Activated CD8-positive, alpha-beta T cell treated with anti-CD3 and anti-CD28 coated beads for 36 hours (primary cell): ENCODE results near the gene CLTCL1. TPM values are rescaled to one million over a fixed set of nuclear protein-coding genes. Genes with fewer than 3 reads are reported as not detected.

ENCODE experiments used
- ATAC-seq: fragments of 200-7000 bp; cut with Tn5 transposase; one replicate; pipeline ENCODE4 v1.10.0; 2021; ENCODE audit warnings: mild to moderate bottlenecking, moderate library complexity
- CTCF ChIA-PET: fragments of 350-600 bp; sonication (Branson Sonifier 250); formaldehyde crosslinking; loops from one replicate; lab custom pipeline; 2021; ENCODE audit warnings: antibody characterized with exemption; lab: Charles Lee
- POLR2A ChIA-PET: fragments of 350-600 bp; sonication (Branson Sonifier 250); formaldehyde crosslinking; loops from one replicate; lab custom pipeline; 2021; ENCODE audit warnings: antibody characterized with exemption; lab: Charles Lee
- DNase-seq: peaks from one replicate; pipeline ENCODE4 v3.0.0-alpha.2; 2020
- H3K27ac Mint-ChIP-seq: one replicate; pipeline ENCODE4 v1.8.0; 2021; ENCODE audit warnings: mild to moderate bottlenecking, mixed read lengths
- H3K27me3 Mint-ChIP-seq: one replicate; pipeline ENCODE4 v1.8.0; 2021; ENCODE audit warnings: mixed read lengths
- H3K36me3 Mint-ChIP-seq: one replicate; pipeline ENCODE4 v1.8.0; 2021; ENCODE audit warnings: low read depth, mixed read lengths
- H3K4me1 Mint-ChIP-seq: one replicate; pipeline ENCODE4 v1.8.0; 2021; ENCODE audit warnings: low read depth, mixed read lengths
- H3K4me3 Mint-ChIP-seq: one replicate; pipeline ENCODE4 v1.8.0; 2021; ENCODE audit warnings: mild to moderate bottlenecking, moderate library complexity, mixed read lengths
- H3K9me3 Mint-ChIP-seq: one replicate; pipeline ENCODE4 v1.8.0; 2021; ENCODE audit warnings: mixed read lengths
- intact Hi-C: fragments of 100-400 bp; cut with micrococcal nuclease; formaldehyde crosslinking; loops from one replicate; pipeline ENCODE4 v1.10.0; 2022
- total RNA-seq, 2 experiments: library from RNA; stranded (reverse); gene quantifications; one replicate each; pipeline ENCODE4 v1.2.3, GENCODE V29; 2021
- TF ChIP-seq, protein P1 (sequence below): fragments of 200-600 bp; IDR thresholded peaks from one replicate; pipeline ENCODE4 v1.8.0; 2022; ENCODE audit warnings: antibody characterized with exemption, mild to moderate bottlenecking

CLTCL1 gene
- total RNA-seq, 2 experiments from 2014 or later = 0.45 to 0.65 TPM

DNA sequence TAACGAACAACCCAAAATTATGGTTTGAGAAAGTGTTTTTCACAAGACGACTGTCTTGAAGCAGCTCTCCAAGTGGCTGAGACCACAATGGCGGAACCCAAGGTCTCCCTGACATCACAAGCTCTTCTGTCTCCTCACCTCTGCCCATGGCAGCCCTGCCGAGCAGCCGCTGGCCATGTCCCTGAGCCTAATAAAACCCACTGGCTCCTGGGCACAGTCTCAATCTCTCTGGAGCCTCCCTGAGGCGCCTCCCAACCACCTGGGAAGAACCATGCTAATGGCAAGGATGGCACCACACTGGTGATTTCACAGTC is 50.0 kb downstream of the CLTCL1 start:
- TF ChIP-seq, protein P1, sequence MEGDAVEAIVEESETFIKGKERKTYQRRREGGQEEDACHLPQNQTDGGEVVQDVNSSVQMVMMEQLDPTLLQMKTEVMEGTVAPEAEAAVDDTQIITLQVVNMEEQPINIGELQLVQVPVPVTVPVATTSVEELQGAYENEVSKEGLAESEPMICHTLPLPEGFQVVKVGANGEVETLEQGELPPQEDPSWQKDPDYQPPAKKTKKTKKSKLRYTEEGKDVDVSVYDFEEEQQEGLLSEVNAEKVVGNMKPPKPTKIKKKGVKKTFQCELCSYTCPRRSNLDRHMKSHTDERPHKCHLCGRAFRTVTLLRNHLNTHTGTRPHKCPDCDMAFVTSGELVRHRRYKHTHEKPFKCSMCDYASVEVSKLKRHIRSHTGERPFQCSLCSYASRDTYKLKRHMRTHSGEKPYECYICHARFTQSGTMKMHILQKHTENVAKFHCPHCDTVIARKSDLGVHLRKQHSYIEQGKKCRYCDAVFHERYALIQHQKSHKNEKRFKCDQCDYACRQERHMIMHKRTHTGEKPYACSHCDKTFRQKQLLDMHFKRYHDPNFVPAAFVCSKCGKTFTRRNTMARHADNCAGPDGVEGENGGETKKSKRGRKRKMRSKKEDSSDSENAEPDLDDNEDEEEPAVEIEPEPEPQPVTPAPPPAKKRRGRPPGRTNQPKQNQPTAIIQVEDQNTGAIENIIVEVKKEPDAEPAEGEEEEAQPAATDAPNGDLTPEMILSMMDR = no peak
- no peaks in the 10 kb centered on the region for H3K9me3 Mint-ChIP-seq
- H3K27ac Mint-ChIP-seq = no peak overlapping the region
- ATAC-seq (no peak), DNase-seq (no peak)
- CTCF ChIA-PET = no interaction called here
- H3K4me1 Mint-ChIP-seq = no peaks in the 10 kb centered on the region
- no peaks in the 10 kb centered on the region for H3K27me3 Mint-ChIP-seq
- POLR2A ChIA-PET = no interaction called here
- H3K36me3 Mint-ChIP-seq = no peaks in the 10 kb centered on the region
- intact Hi-C loops = no loop called here
- H3K4me3 Mint-ChIP-seq = no peak overlapping the region

DNA sequence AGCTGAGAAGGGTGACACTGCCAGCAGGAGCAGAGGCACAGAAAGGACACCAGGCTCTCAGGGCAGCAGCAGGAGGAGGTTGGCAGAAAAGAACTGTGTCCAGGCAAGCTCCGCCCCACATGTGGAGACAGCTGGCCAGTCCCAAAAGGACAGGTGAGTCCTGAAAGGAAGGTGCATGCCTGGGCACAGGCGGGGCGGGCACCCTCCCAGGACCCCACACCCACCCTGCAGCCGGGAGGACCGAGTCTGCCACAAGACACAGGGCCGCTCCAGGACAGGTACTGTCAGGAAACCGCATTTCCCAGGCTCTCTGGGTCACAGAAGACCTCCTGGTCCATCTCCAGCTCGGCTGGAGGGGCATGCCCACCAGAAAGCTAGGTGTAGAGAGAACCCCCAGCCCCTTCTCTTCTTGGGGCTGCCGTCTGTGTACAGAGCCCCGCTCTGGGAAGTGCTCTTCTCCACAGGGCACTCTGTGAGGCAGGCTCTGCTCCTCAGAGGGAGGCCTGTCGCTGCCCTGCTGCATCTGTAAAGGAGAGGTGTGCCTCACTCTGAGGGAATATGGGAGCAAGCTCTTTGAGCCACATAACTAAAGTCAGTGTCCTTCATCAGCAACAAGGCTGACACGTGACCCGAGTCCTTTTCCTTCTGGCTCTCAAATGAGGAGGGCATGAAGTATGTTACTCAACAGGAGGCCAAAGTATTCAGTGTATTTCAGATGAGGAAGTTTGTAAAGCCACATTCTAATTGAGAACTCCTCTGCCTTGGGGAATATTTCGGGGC is 50.5 kb downstream of the CLTCL1 start:
- ATAC-seq (no peak), DNase-seq (no peak)
- Mint-ChIP-seq H3K9me3 (no peaks in the 10 kb centered on the region), H3K4me1 (no peaks in the 10 kb centered on the region), H3K36me3 (no peaks in the 10 kb centered on the region), H3K27ac (no peak overlapping the region), H3K27me3 (no peaks in the 10 kb centered on the region), H3K4me3 (no peak overlapping the region)
- intact Hi-C loops = no loop called here
- CTCF ChIA-PET = no interaction called here
- POLR2A ChIA-PET = no interaction called here
- TF ChIP-seq, protein P1 = no peak

DNA sequence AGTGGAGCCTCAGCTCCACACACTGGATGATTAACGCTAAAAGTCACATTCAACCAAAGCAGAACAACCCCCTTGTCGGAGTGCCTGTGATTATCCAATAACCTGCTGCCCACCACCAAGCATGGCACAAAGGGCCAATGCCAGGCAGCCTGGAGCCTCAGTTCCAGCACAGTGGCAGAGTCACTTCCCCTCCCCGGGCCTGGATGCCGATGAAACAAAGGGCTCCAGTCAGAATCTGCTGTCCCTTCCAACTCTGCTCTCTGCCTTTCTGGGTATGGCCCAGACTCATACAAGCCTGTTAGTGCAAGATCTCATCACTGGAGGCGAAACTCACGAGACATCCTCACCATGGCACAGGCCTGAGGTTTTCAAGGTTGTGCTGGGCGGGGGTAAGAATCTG is 52.1 kb downstream of the CLTCL1 start:
- POLR2A ChIA-PET = no interaction called here
- Mint-ChIP-seq H3K4me3 (no peak overlapping the region), H3K4me1 (no peaks in the 10 kb centered on the region), H3K9me3 (no peaks in the 10 kb centered on the region), H3K27me3 (peaks cover 2% of the 10 kb centered on the region), H3K27ac (no peak overlapping the region), H3K36me3 (no peaks in the 10 kb centered on the region)
- no peak for ATAC-seq
- CTCF ChIA-PET = no interaction called here
- TF ChIP-seq, protein P1 = no peak
- DNase-seq = no peak
- intact Hi-C loops = no loop called here

DNA sequence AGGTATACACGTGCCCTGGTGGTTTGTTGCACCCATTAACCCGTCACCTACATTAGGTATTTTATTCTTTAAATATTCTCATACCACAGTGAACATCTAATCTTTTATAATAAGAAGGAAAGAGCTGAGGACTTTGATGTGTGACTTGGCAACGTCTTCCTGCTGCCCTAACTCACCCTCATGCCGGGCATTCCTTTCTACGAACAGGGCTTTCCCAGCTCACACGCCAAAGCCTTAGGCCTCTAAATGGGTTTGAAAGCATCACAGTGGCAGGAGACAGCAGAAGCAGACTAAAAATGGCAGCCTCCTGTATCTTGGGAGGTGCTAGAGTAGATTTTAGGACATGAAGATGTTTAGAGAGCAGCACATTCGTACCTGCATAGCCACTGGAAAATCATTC is 52.6 kb downstream of the CLTCL1 start:
- intact Hi-C loops = no loop called here
- ATAC-seq (no peak), DNase-seq (no peak)
- TF ChIP-seq, protein P1 = no peak
- Mint-ChIP-seq H3K27ac (no peak overlapping the region), H3K36me3 (no peaks in the 10 kb centered on the region), H3K27me3 (peaks cover 2% of the 10 kb centered on the region), H3K9me3 (no peaks in the 10 kb centered on the region), H3K4me1 (no peaks in the 10 kb centered on the region), H3K4me3 (no peak overlapping the region)
- ChIA-PET POLR2A (no interaction called here), CTCF (no interaction called here)

DNA sequence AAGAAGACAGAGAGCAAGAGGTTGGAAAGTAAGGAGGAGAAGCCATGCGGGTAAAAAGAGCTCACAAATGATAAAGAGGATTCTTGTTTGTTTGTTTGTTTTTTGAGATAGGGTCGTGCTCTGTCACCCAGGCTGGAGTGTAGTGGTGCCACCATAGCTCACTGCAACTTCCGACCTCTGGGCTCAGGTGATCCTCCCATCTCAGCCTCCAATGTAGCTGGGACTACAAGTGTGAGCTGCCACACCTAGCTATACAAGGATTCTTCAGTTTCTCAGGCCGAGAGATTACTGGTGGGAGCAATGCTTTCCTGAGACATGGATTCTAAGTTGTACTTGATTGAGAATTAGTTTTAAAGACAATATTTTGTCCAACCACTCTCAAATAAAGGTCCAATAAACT is 55.6 kb downstream of the CLTCL1 start:
- DNase-seq (no peak), ATAC-seq (no peak)
- TF ChIP-seq, protein P1 = no peak
- no peaks in the 10 kb centered on the region for H3K9me3 Mint-ChIP-seq
- intact Hi-C loops = no loop called here
- H3K4me3 Mint-ChIP-seq = no peak overlapping the region
- ChIA-PET CTCF (no interaction called here), POLR2A (interaction anchor here (0.9 kb wide), 1 partner anchor 9 kb away, joined by 3 read pairs; no protein-coding TSS in a partner anchor)
- H3K36me3 Mint-ChIP-seq = no peaks in the 10 kb centered on the region
- H3K4me1 Mint-ChIP-seq = no peaks in the 10 kb centered on the region
- H3K27me3 Mint-ChIP-seq = peaks cover 2% of the 10 kb centered on the region
- no peak overlapping the region for H3K27ac Mint-ChIP-seq
